ENCODE measurements around the gene ZNF555. TPM values are rescaled to one million over a fixed set of nuclear protein-coding genes. Genes with fewer than 3 reads are reported as not detected.
A peak's percentile ranks its signal among the peaks of the same experiment; 100 is the strongest.

The ZNF555 gene
- total and polyA plus RNA-seq, 2 of the 13 experiments (the other 11 are each of a cell fraction or from before 2014, with no cell fraction given): 5.0 to 8.0 TPM

DNA sequence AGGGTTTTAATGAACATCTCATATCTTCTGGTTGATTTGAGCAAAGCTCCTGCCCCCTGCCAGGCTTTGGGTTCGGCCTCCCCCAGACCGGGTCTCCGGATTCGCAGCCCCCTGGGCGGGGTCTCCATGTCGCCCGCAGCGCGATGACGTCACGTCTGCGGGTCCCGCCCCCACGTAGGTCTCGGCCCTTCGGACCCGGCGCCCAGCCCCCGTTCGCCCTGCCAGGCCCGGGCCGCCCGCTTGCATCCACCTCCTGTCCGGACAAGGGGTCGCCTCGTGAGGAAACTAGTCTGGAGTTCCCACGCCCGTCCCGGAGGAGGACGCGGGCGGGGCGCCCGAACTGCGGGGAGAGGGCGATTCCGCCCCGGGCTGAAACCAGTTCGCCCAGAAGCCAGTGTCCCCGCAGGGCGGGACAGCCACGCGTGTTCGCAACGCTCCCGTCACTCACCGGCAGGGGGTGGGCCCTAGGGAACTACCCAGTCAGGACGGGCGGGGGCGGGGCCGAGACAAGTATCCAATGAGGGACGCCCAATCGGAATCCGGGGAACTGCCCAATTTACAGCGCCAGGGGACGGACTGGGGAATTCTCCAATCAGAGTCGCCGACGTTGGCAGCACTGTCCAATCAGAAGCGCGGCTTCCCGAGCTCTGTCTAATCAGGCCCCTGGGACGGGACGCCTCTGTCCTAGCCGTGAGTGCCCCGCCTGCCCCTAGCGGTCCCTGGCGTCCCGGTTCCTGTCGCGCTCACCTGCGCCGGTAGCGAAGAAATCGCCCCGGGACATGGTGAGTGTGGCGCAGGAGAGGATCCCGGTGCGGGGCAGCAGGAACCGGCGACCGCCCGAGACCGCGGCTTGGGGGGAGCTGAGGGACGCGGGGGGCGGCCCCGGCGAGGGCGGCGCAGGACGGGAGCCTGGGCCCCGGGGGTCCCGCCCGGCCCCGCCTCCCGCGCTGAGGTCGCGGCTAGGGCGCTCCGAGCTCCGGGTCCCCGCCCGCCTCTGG is at the start of gene ZNF555 (continued):
- TF ChIP-seq, protein P1, sequence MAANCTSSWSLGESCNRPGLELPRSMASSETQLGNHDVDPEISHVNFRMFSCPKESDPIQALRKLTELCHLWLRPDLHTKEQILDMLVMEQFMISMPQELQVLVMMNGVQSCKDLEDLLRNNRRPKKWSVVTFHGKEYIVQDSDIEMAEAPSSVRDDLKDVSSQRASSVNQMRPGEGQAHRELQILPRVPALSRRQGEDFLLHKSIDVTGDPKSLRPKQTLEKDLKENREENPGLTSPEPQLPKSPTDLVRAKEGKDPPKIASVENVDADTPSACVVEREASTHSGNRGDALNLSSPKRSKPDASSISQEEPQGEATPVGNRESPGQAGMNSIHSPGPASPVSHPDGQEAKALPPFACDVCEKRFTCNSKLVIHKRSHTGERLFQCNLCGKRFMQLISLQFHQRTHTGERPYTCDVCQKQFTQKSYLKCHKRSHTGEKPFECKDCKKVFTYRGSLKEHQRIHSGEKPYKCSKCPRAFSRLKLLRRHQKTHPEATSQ (CRISPR knock-in tag; IDR thresholded peaks at IDR 0.05; ENCODE audit: borderline replicate concordance): peak; percentile 19; the same call in 1 of the 2 replicates
- TF ChIP-seq, protein P2, sequence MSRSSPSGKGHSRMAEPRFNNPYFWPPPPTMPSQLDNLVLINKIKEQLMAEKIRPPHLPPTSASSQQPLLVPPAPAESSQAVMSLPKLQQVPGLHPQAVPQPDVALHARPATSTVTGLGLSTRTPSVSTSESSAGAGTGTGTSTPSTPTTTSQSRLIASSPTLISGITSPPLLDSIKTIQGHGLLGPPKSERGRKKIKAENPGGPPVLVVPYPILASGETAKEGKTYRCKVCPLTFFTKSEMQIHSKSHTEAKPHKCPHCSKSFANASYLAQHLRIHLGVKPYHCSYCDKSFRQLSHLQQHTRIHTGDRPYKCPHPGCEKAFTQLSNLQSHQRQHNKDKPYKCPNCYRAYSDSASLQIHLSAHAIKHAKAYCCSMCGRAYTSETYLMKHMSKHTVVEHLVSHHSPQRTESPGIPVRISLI (CRISPR knock-in tag; IDR thresholded peaks at IDR 0.05; ENCODE audit: borderline replicate concordance): peak; percentile 60; the same call in 1 of the 2 replicates
- TF ChIP-seq ZNF142 (CRISPR knock-in tag; IDR thresholded peaks at IDR 0.05) (peak; percentile 81; the same call in 1 of the 2 replicates), ZNF232 (CRISPR knock-in tag; IDR thresholded peaks at IDR 0.05; ENCODE audit: borderline replicate concordance) (peak; percentile 77; the same call in 1 of the 2 replicates), SMAD1 (CRISPR knock-in tag; IDR thresholded peaks at IDR 0.05; ENCODE audit: borderline replicate concordance, low read depth) (no peak; the same call in 1 of the 2 replicates), ZBTB34 (CRISPR knock-in tag; IDR thresholded peaks at IDR 0.05) (no peak), HIC2 (CRISPR knock-in tag; IDR thresholded peaks at IDR 0.05; ENCODE audit: low read depth) (no peak), ZNF333 (CRISPR knock-in tag; IDR thresholded peaks at IDR 0.05; ENCODE audit: borderline replicate concordance) (peak; percentile 60; the same call in 1 of the 2 replicates), ZBTB7A (CRISPR knock-in tag; IDR thresholded peaks at IDR 0.05) (peak; percentile 88), ZNF749 (CRISPR knock-in tag; IDR thresholded peaks at IDR 0.05; ENCODE audit: borderline replicate concordance) (peak; percentile 30; the same call in 1 of the 2 replicates)
- TF ChIP-seq, protein P3, sequence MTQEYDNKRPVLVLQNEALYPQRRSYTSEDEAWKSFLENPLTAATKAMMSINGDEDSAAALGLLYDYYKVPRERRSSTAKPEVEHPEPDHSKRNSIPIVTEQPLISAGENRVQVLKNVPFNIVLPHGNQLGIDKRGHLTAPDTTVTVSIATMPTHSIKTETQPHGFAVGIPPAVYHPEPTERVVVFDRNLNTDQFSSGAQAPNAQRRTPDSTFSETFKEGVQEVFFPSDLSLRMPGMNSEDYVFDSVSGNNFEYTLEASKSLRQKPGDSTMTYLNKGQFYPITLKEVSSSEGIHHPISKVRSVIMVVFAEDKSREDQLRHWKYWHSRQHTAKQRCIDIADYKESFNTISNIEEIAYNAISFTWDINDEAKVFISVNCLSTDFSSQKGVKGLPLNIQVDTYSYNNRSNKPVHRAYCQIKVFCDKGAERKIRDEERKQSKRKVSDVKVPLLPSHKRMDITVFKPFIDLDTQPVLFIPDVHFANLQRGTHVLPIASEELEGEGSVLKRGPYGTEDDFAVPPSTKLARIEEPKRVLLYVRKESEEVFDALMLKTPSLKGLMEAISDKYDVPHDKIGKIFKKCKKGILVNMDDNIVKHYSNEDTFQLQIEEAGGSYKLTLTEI (CRISPR knock-in tag; conservative IDR thresholded peaks at IDR 0.05): no peak
